ENCODE results near the gene MLIP.

DNA sequence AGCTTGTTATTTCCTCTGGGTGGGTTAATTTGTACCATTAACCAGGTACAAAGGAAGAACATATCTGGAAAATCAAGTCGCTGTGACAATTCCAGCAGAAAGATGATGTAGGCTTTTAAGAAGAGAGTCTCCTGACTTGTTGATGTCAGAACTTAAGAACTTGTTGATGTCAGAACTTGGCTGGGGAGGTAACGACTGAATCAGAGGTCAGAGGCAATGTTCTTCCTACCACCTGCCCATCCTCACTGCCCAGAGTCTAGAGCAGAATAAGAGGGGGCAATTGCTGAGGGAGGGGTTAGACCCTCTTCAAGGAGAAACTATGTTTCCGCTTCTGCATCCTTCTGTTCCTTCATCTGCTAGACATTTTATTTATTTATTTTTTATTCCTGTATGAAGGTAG lies 18.9 kb downstream of the MLIP start:
- TF ChIP-seq ZKSCAN8 (CRISPR knock-in tag; IDR thresholded peaks at IDR 0.05; ENCODE audit: borderline replicate concordance) (no peak), NCOA2 (CRISPR knock-in tag; IDR thresholded peaks at IDR 0.05) (no peak), POLR2AphosphoS5 (IDR thresholded peaks at IDR 0.05; ENCODE audit: low read depth, low read length) (no peak), KLF16 (CRISPR knock-in tag; IDR thresholded peaks at IDR 0.05) (no peak), NR2F1 (CRISPR knock-in tag; IDR thresholded peaks at IDR 0.05) (no peak), ZSCAN29 (CRISPR knock-in tag; conservative IDR thresholded peaks at IDR 0.05) (no peak), ZNF143 (CRISPR knock-in tag; IDR thresholded peaks at IDR 0.05) (no peak), SP1 (IDR thresholded peaks at IDR 0.05) (no peak), SP1 (CRISPR knock-in tag; IDR thresholded peaks at IDR 0.05) (no peak), CEBPB (IDR thresholded peaks at IDR 0.05; ENCODE audit: borderline replicate concordance, low read depth, low read length) (no peak), RAD21 (CRISPR knock-in tag; IDR thresholded peaks at IDR 0.05) (no peak), POLR2A (IDR thresholded peaks at IDR 0.05; ENCODE audit: insufficient read depth in 1 of 2, low read depth in 2 of 2, low read length in 2 of 2) (no peak)
- TF ChIP-seq, protein P1, sequence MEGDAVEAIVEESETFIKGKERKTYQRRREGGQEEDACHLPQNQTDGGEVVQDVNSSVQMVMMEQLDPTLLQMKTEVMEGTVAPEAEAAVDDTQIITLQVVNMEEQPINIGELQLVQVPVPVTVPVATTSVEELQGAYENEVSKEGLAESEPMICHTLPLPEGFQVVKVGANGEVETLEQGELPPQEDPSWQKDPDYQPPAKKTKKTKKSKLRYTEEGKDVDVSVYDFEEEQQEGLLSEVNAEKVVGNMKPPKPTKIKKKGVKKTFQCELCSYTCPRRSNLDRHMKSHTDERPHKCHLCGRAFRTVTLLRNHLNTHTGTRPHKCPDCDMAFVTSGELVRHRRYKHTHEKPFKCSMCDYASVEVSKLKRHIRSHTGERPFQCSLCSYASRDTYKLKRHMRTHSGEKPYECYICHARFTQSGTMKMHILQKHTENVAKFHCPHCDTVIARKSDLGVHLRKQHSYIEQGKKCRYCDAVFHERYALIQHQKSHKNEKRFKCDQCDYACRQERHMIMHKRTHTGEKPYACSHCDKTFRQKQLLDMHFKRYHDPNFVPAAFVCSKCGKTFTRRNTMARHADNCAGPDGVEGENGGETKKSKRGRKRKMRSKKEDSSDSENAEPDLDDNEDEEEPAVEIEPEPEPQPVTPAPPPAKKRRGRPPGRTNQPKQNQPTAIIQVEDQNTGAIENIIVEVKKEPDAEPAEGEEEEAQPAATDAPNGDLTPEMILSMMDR (CRISPR knock-in tag; IDR thresholded peaks at IDR 0.05), result no peak
